SU-DHL-6 (cell line): ENCODE results near the gene SCRG1.

Source experiments
- CTCF ChIP-seq: fragments of 200-600 bp; sonication (generic); IDR thresholded peaks from one replicate; pipeline ENCODE4 v1.5.1; 2017; ENCODE audit warnings: antibody characterized with exemption, mild to moderate bottlenecking, low read length, moderate library complexity; ENCODE audit not compliant: insufficient read depth, poor library complexity, severe bottlenecking
- EZH2phosphoT487 ChIP-seq: fragments of 200-600 bp; sonication (generic), shearing (Covaris generic); conservative IDR thresholded peaks from 2 replicates; pipeline ENCODE4 v1.6.1; 2018; ENCODE audit warnings: mild to moderate bottlenecking, antibody characterized with exemption, low read length, moderate library complexity, mixed read lengths

- TF ChIP-seq CTCF (no peak), EZH2phosphoT487 (no peak)
Measured at GRCh38 chr4:173401063-173401462, 2.1 kb upstream of the SCRG1 start.
